Stimulated activated naive CD8-positive, alpha-beta T cell treated with anti-CD3 and anti-CD28 coated beads, Interleukin-15, Interleukin-2, amounts not matched to agents 100 ng/mL and 50 ng/mL, for 24 hours (primary cell): ENCODE data around the gene UBE3A.

ENCODE experiments used
- H3K27ac Mint-ChIP-seq: one replicate; pipeline ENCODE4 v1.8.0; 2021; ENCODE audit warnings: mild to moderate bottlenecking, mixed read lengths
- H3K27me3 Mint-ChIP-seq: one replicate; pipeline ENCODE4 v1.8.0; 2021; ENCODE audit warnings: mixed read lengths
- H3K36me3 Mint-ChIP-seq: one replicate; pipeline ENCODE4 v1.8.0; 2021; ENCODE audit warnings: low read depth, mixed read lengths
- H3K4me1 Mint-ChIP-seq: one replicate; pipeline ENCODE4 v1.8.0; 2021; ENCODE audit warnings: low read depth, mixed read lengths
- H3K4me3 Mint-ChIP-seq: one replicate; pipeline ENCODE4 v1.8.0; 2021; ENCODE audit warnings: mild to moderate bottlenecking, mixed read lengths
- H3K9me3 Mint-ChIP-seq: one replicate; pipeline ENCODE4 v1.8.0; 2021; ENCODE audit warnings: mixed read lengths

Gene UBE3A

GRCh38 chr15:25438601-25439368, at the start of gene UBE3A:
Gene UBE3A, minus strand, starts transcription at chr15:25439024. Its CDS starts 29,917 bp downstream, at chr15:25409107.
- Mint-ChIP-seq H3K27me3 (no peaks in the 10 kb centered on the region), H3K9me3 (no peaks in the 10 kb centered on the region), H3K4me1 (peaks cover 31% of the 10 kb centered on the region), H3K36me3 (peaks cover 17% of the 10 kb centered on the region), H3K4me3 (peak within 1 kb of the TSS; percentile 92), H3K27ac (peak within 1 kb of the TSS; percentile 90)

- peaks cover 13% of the 10 kb centered on the region for H3K9me3 Mint-ChIP-seq
- no peak overlapping the region for H3K27ac Mint-ChIP-seq
These were observed 48.5 kb upstream of the UBE3A start for GRCh38 chr15:25487226-25487884.

GRCh38 chr15:25486051-25486450, 47.2 kb upstream of the UBE3A start:
- Mint-ChIP-seq H3K36me3 (peaks cover 4% of the 10 kb centered on the region), H3K9me3 (peaks cover 9% of the 10 kb centered on the region), H3K4me3 (no peak overlapping the region), H3K27me3 (peaks cover 11% of the 10 kb centered on the region), H3K4me1 (no peaks in the 10 kb centered on the region), H3K27ac (no peak overlapping the region)

More at GRCh38 chr15:25487226-25487884, 48.5 kb upstream of the UBE3A start:
- peaks cover 11% of the 10 kb centered on the region for H3K27me3 Mint-ChIP-seq
- no peak overlapping the region for H3K4me3 Mint-ChIP-seq
- no peaks in the 10 kb centered on the region for H3K4me1 Mint-ChIP-seq
- H3K36me3 Mint-ChIP-seq = peaks cover 4% of the 10 kb centered on the region

GRCh38 chr15:25481208-25481859, 42.5 kb upstream of the UBE3A start:
- peaks cover 13% of the 10 kb centered on the region for H3K27me3 Mint-ChIP-seq
- H3K36me3 Mint-ChIP-seq = no peaks in the 10 kb centered on the region
- H3K4me3 Mint-ChIP-seq = no peak overlapping the region

GRCh38 chr15:25478313-25478712, 39.5 kb upstream of the UBE3A start:
- no peak overlapping the region for H3K4me3 Mint-ChIP-seq
- no peaks in the 10 kb centered on the region for H3K9me3 Mint-ChIP-seq
- no peak overlapping the region for H3K27ac Mint-ChIP-seq

More at GRCh38 chr15:25481208-25481859, 42.5 kb upstream of the UBE3A start:
- Mint-ChIP-seq H3K9me3 (no peaks in the 10 kb centered on the region), H3K4me1 (no peaks in the 10 kb centered on the region), H3K27ac (no peak overlapping the region)

GRCh38 chr15:25477816-25478215, 39.0 kb upstream of the UBE3A start:
- Mint-ChIP-seq H3K4me1 (no peaks in the 10 kb centered on the region), H3K4me3 (no peak overlapping the region), H3K9me3 (peaks cover 1% of the 10 kb centered on the region), H3K27ac (no peak overlapping the region), H3K36me3 (no peaks in the 10 kb centered on the region), H3K27me3 (peaks cover 7% of the 10 kb centered on the region)

More at GRCh38 chr15:25478313-25478712, 39.5 kb upstream of the UBE3A start:
- Mint-ChIP-seq H3K4me1 (no peaks in the 10 kb centered on the region), H3K27me3 (peaks cover 7% of the 10 kb centered on the region), H3K36me3 (no peaks in the 10 kb centered on the region)

- Mint-ChIP-seq H3K36me3 (no peaks in the 10 kb centered on the region), H3K9me3 (peaks cover 15% of the 10 kb centered on the region), H3K4me3 (no peak overlapping the region), H3K4me1 (no peaks in the 10 kb centered on the region), H3K27me3 (no peaks in the 10 kb centered on the region), H3K27ac (no peak overlapping the region)
These were observed 35.4 kb upstream of the UBE3A start for GRCh38 chr15:25474251-25474650.

GRCh38 chr15:25470230-25470629, 31.4 kb upstream of the UBE3A start:
- Mint-ChIP-seq H3K4me1 (no peaks in the 10 kb centered on the region), H3K27ac (no peak overlapping the region), H3K27me3 (no peaks in the 10 kb centered on the region), H3K36me3 (no peaks in the 10 kb centered on the region), H3K4me3 (no peak overlapping the region), H3K9me3 (peaks cover 15% of the 10 kb centered on the region)

- peaks cover 15% of the 10 kb centered on the region for H3K9me3 Mint-ChIP-seq
- no peak overlapping the region for H3K27ac Mint-ChIP-seq
- H3K36me3 Mint-ChIP-seq = no peaks in the 10 kb centered on the region
- no peaks in the 10 kb centered on the region for H3K4me1 Mint-ChIP-seq
- no peaks in the 10 kb centered on the region for H3K27me3 Mint-ChIP-seq
- H3K4me3 Mint-ChIP-seq = no peak overlapping the region
These were observed 30.6 kb upstream of the UBE3A start for GRCh38 chr15:25469377-25469776.

GRCh38 chr15:25468611-25469010, 29.8 kb upstream of the UBE3A start:
- H3K27me3 Mint-ChIP-seq = no peaks in the 10 kb centered on the region
- H3K36me3 Mint-ChIP-seq = no peaks in the 10 kb centered on the region
- H3K27ac Mint-ChIP-seq = no peak overlapping the region
- peaks cover 15% of the 10 kb centered on the region for H3K9me3 Mint-ChIP-seq
- H3K4me3 Mint-ChIP-seq = no peak overlapping the region
- H3K4me1 Mint-ChIP-seq = no peaks in the 10 kb centered on the region

- Mint-ChIP-seq H3K27ac (no peak overlapping the region), H3K36me3 (no peaks in the 10 kb centered on the region), H3K4me1 (no peaks in the 10 kb centered on the region), H3K9me3 (no peaks in the 10 kb centered on the region), H3K27me3 (no peaks in the 10 kb centered on the region), H3K4me3 (no peak overlapping the region)
These were observed 27.0 kb upstream of the UBE3A start for GRCh38 chr15:25465835-25466234.

- Mint-ChIP-seq H3K4me3 (no peak overlapping the region), H3K9me3 (no peaks in the 10 kb centered on the region)
These were observed 26.0 kb upstream of the UBE3A start for GRCh38 chr15:25464784-25465183.

GRCh38 chr15:25464383-25464782, 25.6 kb upstream of the UBE3A start:
- Mint-ChIP-seq H3K9me3 (no peaks in the 10 kb centered on the region), H3K27me3 (no peaks in the 10 kb centered on the region), H3K36me3 (no peaks in the 10 kb centered on the region), H3K4me3 (no peak overlapping the region), H3K4me1 (no peaks in the 10 kb centered on the region), H3K27ac (no peak overlapping the region)

More at GRCh38 chr15:25464784-25465183, 26.0 kb upstream of the UBE3A start:
- Mint-ChIP-seq H3K27ac (no peak overlapping the region), H3K36me3 (no peaks in the 10 kb centered on the region), H3K27me3 (no peaks in the 10 kb centered on the region), H3K4me1 (no peaks in the 10 kb centered on the region)

GRCh38 chr15:25456196-25456595, 17.4 kb upstream of the UBE3A start:
- no peak overlapping the region for H3K27ac Mint-ChIP-seq
- H3K27me3 Mint-ChIP-seq = no peaks in the 10 kb centered on the region
- no peak overlapping the region for H3K4me3 Mint-ChIP-seq
- no peaks in the 10 kb centered on the region for H3K4me1 Mint-ChIP-seq
- no peaks in the 10 kb centered on the region for H3K36me3 Mint-ChIP-seq
- H3K9me3 Mint-ChIP-seq = peaks cover 4% of the 10 kb centered on the region

GRCh38 chr15:25455226-25455625, 16.4 kb upstream of the UBE3A start:
- H3K4me1 Mint-ChIP-seq = no peaks in the 10 kb centered on the region
- H3K4me3 Mint-ChIP-seq = no peak overlapping the region
- H3K36me3 Mint-ChIP-seq = no peaks in the 10 kb centered on the region
- H3K9me3 Mint-ChIP-seq = peaks cover 7% of the 10 kb centered on the region
- no peaks in the 10 kb centered on the region for H3K27me3 Mint-ChIP-seq
- no peak overlapping the region for H3K27ac Mint-ChIP-seq
